GM19452 (cell line): ENCODE measurements around the gene ZDHHC14.

Experiments
- ATAC-seq: cut with Tn5 transposase; IDR thresholded peaks from one replicate; pipeline ENCODE4 v1.9.1; 2021; ENCODE audit not compliant: unreplicated experiment

The ZDHHC14 gene

DNA sequence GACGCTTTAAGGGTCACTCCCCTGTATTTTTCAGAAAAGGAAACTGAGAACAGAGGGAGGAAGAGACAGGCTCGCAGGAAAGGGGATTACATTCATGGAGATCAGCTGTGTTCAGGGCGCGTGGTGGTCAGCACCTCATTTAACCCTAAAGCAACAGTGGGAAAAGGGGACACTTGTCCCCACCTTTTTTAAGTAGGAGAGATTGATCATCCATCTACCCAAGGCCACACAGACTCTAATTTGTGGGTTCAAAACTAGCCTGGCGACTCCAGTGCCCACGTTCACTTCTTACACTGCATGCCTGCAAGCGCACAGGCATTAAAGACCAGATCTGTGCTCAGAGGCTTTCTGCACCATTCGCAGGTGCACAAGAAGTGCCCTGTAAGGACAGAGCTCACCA, 274.1 kb downstream of the ZDHHC14 start:
- ATAC-seq, result no peak

DNA sequence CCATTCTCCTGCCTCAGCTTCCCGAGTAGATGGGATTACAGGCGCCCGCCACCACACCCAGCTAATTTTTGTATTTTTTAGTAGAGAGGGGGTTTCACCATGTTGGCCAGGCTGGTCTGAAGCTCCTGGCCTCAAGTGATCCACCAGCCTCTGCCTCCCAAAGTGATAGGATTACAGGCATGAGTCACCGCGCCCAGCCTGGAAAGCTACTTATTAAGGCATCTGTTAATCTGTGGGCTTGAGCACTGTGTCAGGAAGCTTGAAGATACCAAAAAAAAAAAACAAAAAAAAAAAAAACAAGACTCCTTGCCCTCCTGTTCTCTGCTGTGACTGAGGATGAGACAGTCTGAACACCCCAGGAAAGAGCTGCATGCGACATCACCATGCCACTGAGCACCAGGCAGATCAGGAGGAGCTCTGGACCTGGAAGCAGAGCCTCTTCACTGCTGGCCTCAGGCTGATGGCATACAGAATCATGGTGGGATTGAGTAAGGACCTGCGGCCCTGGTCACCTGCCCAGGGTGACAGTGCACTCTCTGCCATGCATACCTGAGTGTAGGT, 275.5 kb downstream of the ZDHHC14 start:
- no peak for ATAC-seq

DNA sequence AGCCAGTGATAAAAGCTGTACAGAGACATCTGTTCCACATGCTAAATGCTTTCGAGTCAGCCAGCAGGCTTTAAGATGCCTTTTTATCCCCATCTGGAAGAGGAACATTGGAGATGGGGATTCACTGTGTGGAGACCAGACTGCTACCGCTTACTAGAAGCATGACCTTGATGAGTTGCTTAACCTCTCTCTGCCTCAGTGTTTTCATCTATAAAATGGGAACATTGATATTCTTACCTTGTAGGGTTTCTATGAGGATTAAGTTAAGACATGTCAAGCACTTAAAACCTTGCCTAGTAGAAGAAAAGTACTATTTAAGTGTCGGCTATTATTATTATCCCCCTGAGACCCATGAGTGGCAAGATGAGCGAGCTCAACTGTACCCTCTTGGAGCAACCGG, 276.8 kb downstream of the ZDHHC14 start:
- ATAC-seq, result no peak

DNA sequence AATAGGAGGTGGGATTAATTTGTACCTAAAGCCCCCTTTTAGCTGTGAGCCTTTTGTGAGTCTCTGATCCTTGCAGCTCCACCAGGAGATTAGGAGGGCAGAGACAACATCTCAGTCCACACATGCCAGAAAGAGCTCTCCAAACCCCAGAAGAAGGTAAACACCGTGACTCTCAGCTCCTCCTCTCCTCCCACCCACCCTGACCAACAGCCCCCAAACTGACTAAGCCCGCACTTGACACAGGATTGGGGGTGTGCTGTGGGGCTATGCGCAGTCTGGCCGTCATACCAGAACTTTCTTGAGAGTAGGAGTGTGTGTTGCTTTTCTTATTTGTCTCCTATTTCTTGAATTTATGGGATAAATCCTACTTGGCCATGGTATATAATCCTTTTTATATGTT, 277.3 kb downstream of the ZDHHC14 start:
- no peak for ATAC-seq

DNA sequence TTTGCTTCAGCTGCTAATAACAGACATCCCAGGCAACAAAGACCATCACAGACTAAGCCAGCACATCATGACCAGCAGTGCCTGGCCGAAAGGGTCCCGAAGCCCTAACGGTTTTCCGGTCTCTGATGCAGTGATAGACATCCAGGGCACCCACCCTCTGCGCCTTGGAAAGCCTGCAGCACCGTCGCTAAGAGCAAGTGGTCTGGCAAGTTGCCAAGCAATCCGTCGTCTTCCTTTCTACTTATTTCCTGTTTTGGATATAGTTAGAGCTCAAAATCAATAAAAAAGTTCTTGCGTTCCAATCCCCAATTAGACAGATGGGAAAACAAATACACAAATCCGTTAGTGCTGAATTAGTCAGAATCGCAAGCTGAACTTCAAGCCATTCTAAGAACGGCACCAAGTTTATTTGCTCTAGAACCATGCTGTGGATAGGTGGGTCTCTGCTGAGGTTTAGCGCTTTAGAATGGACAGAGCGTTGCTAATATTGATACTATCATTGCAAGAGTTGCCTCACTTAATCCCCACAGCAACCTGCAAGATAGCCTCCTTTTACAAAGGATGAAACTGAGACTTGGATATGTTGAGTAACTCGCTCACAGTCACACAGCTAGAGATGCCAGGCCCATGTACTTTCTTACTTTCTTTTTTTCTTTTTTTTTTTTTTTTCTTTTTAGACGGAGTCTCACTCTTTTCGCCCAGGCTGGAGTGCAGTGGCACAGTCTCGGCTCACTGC, 278.7 kb downstream of the ZDHHC14 start:
- no peak for ATAC-seq

DNA sequence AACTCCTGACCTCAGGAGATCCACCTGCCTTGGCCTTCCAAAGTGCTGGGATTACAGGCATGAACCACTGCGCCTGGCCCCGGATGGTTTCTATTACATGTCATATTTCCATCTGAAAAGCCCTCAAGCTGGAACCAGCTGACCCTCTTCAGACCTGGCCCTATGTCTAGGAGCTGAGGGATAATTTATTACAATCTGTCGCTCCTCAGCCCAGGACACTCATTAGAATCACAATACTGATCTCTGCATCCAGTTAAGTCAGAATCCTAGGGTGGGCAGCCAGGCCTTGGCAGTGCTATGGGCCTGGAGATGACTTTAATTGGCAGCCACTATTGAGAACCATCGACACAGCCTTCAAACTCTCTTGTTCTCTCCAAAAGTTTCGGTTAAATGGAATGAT, 279.4 kb downstream of the ZDHHC14 start:
- no peak for ATAC-seq

DNA sequence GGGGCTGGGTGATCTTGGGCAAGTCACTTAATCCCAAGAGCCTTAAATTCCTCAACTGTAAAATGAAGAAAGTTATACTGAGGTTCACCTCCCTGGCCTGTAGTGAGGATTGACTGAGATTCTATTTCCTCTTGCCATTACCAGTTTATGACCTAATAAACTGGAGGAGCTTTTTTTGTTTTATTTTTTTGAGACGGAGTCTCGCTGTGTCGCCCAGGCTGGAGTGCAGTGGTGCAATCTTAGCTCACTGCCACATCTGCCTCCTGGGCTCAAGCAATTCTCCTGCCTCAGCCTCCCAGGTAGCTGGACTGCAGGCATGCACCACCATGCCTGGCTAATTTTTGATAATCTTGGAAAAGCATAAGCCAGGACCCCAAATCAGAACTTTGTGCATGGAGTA, 280.7 kb downstream of the ZDHHC14 start:
- ATAC-seq, result no peak

DNA sequence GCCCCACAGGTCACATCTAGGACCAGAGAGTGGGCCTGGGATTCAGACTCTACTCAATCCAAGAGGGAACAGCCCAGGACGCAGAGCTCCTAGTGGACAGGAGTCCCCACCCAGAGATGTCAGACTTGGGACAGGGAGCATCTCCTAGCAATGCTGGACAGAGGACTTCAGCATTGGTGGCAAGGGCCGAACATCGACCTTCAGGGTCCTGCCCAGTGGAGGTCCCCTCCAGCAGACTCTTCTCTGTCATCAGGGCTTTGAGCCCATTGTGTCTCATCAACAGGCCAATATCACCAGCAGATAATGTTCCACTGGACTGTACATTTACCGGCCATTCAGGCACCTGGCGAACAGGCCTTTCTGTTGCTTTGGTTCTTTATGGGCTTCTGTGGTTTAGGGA, 282.3 kb downstream of the ZDHHC14 start:
- no peak for ATAC-seq

DNA sequence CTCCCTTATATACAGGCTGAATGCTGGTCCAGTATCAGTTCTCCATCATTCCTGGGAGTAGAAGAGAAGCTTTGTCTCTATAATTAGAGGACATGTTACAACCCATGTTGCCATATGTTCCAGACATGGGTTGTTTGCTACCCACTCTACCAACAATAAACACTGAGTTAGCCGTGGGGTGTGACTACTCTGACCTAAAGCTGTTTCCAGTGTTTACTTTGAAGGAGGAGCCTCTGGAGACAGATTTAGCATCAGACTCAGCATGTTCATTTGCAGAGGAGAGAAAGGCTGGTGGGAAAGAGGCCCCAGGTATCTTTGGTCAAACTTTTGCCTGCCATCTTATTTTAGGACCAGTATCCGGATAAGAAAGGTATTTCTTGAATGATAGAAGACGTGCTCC, 284.2 kb downstream of the ZDHHC14 start:
- no peak for ATAC-seq

DNA sequence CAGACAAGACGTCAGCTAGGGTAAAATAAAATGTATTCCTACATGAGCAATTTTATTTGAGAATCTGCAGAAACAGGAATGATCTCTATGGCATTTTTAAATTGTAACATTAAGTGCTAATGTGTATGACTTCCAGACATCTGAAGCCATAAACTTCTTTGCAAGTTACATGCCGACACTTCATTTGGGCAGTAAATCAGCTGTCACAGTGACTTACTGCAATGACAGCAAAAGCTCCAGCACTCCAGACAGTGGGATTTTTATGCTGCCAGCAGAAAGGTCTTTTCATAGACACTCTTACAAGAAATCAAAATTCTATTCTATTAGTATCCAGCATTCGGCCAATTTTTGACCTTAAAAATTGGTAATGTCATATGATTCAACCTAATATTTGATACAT, 285.7 kb downstream of the ZDHHC14 start:
- ATAC-seq, result no peak

DNA sequence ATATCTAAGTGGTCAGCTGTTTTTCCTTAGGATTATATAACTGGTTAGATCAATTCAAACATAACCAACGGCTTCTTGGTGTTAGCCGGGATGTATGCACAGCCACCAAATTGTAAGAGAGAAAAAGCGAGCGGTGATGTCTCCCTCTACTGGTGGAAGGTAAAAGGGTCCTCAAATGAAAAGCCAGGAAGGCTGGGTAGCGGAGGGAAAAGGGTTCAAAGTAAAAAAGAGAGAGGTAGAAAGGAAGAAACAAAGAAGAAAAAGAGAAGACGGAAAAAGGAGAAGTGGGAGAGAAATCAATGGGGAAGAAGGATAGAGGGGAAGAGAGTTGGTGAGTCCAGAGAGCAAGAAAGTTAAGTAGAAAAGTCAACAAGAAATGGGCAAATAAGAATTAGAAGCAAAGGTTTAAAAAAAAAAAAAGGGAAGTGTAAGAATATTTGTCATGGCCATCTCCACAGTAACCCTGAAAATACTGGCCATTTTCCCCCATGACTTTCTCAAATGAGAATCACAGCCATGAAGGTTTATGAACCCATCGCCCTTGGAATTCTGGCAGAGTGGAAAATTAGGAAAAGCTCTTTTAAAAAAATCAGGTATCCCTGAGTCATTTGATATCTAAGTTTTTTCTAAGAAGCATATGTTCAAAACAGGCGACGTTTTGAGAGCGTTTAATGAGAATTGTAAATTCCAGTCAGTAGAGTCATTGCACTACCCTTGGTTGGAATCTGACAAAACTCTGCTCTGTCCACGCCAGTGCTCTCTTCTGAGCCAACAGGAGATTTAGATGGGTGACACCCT, 286.4 kb downstream of the ZDHHC14 start:
- peak; percentile 61 for ATAC-seq

DNA sequence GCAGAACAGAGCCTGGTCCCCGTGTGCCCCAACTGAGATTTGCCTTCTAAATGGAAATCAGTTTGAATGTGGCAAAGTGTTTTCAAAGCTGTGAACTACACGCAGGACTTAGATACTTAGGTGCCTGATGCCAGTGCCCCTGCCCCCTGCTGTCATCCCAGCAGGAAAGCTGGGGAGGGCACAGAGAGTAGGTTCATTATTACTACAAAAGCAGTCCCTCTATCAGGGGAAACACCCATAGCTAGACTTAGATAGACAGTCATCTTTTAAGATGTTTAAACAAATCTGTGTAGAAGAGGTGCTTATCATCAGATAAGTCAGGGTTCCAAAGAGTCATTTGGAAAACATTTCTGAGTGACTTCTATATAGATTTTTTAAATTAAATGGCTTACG, 287.0 kb downstream of the ZDHHC14 start:
- no peak for ATAC-seq

DNA sequence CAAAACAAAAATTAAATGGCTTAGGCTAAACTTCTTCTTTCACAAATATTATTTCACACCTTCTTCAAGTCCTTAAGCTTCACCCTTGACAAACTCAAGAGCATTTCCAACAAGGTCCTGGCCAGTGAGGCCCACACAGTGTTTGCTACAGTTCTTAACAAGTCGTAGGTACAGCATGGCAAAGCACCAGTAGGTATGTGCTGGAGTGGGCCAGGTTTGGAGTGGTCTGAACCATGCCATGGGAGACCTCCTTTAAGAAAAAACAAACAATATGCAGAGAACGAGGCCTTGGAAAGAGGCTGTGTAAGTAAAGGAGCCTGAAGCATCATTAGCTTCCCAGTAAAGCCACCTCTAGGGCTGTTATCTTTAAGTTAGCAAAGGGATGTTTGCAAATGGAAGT, 287.7 kb downstream of the ZDHHC14 start:
- ATAC-seq, result no peak

DNA sequence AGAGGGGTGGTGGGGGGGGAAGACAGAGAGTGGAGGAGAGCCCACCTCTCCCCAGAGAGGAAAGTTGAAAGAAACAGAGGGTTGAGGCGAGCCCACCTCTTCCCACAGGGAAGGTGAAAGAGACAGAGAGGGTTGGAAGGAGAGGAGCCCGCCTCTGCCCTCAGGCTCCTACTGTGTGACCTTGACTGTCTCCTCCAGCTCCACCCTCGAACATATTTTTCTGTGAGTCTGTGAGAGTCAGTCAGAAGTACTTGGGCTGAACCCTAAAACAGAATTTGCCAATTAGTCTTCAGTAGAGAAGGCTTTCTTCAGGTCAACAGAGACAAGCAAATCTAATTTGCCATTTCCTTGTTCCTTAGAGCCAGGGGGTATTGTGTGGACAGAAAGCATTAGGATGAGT, 288.3 kb downstream of the ZDHHC14 start:
- no peak for ATAC-seq

DNA sequence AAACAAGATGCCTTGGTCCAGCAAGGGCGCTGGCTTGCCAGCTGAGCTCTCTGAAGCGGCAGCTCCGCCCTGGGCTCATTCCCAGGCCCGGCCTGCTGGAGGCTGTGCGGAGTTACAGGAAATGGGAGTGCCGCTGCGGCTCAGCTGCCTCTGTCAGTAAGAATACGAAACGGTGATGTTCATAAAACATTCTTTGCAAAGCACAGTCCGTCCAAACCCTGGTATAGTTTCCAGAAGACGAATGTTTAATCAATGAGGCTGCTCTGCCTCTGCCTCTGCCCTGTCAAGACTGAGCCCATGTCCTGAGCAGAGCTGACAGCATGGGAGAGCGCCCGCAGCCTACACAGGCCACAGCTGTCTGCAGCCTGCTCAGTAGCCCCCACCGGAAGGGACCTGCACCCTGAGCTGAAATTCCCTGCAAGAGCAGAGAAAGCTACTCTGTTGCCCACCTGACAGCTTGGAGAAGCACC, 288.8 kb downstream of the ZDHHC14 start:
- ATAC-seq, result no peak

DNA sequence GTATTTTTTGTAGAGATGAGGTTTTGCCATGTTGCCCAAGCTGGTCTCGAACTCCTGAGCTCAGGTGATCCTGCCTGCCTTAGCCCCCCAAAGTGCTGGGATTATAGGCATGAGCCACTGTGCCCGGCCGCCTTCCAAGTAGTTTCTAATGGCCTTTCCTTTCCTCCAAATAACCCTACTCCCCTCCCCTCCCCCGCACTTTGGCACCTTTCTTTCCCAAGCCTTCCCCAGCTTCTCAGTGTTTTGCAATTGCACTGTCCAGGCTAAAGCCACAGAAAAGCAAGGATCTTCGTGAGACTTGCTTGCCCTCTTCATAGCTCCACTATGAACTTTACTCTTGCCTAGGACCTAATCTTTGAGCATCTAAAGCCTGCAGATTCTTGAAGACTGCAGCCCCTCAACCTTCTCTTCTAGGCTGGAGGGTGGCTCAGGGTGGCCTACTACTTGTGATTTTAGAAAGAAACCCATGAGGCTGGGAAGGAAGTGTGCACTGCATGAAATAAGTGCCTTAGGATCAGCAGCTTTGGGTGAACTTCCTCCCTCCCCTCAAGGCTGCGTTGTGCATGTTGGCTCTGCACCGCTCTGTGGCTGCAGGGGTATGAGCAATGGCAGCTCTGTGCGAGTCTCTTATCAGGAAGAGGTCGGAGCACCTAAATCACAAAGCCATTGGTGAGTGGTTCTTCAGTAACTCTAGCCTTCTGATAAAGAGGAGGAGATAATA, 289.6 kb downstream of the ZDHHC14 start:
- ATAC-seq, result no peak

DNA sequence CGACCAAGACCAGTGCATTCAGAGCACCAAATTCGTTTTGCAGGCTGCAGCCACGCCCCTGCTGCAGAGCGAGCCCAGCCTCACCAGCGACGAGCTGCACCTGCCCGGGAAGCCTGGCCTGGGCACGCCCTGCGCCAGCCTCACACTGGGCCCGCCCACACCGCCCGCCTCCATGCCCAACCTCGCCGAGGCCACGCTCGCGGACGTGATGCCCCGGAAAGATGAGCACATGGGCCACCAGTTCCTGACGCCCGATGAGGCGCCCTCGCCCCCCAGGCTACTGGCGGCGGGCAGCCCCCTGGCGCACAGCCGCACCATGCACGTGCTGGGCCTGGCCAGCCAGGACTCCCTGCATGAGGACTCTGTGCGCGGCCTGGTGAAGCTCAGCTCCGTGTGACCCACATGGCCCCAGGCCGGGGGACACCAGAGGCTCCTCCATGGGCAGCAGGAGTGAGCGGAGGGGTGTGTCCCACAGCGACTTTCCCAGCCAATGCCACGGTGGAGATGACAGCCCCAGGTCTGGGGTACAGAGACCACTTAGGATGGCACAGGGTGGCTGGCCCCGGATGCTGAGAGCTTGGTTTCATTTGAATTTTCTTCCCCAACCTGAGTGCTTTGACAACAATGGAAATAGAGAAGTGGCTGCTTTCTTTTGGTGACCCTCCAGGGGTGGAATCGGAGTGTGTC, 291.9 kb downstream of the ZDHHC14 start:
- no peak for ATAC-seq

DNA sequence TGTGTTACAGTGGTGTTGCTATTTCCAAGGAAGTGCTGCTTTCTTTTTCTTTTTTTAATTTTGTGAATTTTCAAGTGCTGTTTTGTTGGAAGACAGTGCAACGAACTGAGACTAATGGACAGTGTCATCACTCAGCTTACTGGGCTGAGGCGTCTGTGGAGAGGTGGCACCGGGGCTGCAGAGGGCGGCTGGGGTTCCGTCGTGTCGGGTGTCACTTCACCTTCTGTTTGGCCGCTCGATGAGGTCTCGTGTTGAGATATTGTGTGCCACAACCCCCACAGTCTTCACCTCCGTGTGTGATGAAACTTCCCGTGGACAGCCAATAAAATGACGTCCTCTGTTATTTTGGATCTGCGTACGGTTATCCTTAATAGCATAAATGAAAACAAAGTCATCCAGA, 292.6 kb downstream of the ZDHHC14 start:
- no peak for ATAC-seq

DNA sequence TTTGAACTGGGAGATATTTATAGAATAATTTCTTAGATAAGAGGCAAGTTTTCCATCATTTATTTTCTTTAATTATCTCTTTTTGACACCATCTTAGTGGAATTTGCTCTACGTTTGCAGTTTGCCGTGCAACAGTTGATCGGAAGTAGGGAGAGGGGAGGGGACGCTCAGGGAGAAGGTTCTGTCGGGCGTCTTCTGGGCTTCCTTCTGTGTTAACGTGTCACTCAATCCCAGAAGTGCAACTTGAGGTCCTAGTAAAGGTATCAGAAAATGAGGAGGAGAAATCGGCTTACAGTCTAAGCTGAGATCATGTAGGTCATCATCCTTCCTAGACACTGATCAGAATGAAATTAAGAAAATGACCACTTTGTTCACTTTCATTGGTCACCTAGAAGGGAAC, 293.1 kb downstream of the ZDHHC14 start:
- no peak for ATAC-seq

DNA sequence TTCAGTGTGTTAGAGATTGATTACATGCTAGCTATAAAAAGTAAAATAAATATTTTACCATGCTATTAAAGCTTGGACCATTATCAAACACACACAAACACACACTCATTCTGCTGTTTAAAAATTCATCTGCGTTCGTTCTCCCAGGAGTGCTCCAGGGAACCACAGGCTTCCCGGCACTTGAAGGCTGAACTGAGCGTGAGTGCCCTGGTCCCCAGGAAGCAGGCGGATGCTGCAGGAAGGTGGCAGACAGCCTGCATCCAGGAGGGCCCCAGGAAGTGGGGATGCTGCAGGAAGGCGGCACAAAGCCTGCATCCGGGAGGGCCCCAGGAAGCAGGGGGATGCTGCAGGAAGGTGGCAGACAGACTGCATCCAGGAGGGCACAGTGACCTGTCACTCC, 294.8 kb downstream of the ZDHHC14 start:
- ATAC-seq, result no peak

DNA sequence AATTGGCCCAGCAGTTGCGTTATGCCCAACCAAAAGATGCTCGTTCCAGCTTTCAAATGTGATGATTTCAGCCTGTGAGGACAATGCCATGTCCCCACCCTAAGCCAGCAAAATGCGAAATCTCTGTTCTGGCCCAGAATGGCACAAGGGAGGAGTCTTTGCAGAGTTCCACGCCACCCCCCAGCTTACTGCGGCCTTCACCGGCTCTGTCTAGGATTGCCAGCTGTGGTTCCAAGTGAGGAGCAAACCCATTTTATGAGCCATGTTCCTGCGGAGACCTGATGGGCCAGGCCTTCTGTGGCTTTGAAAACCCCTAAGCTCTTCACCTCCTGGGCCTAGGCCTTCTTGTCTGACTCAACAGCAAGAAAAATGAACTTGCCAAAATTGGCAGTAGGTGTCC, 295.3 kb downstream of the ZDHHC14 start:
- ATAC-seq, result no peak
